Thoracic aorta (tissue), 2 donors: ENCODE results near the gene PCBP3. TPM values are rescaled to one million over a fixed set of nuclear protein-coding genes. Genes with fewer than 3 reads are reported as not detected.

Experiments used
- ATAC-seq: fragments of 150-250 bp; one replicate; pipeline ENCODE4 v1.8.0; 2017; ENCODE audit warnings: low read depth; ENCODE audit not compliant: insufficient number of reproducible peaks, low FRiP score
- DNase-seq: peaks from one replicate; pipeline ENCODE4 v3.0.0-alpha.2; 2020; ENCODE audit warnings: low spot score
- H3K27ac ChIP-seq, 2 donors: fragments of 200-600 bp; sonication (generic); 1 replicate in 1 of 2; 2 replicates in 1 of 2; pipeline ENCODE4 v1.5.1; 2016; ENCODE audit warnings: mild to moderate bottlenecking in 2 of 2, moderate library complexity in 2 of 2
- H3K27me3 ChIP-seq: fragments of 200-600 bp; sonication (generic); replicated peaks from 2 replicates; pipeline ENCODE4 v1.6.0; 2016; ENCODE audit warnings: mild to moderate bottlenecking; ENCODE audit not compliant: insufficient read depth
- H3K36me3 ChIP-seq: fragments of 200-600 bp; sonication (generic); one replicate; pipeline ENCODE4 v1.5.1; 2016
- H3K4me1 ChIP-seq, 2 donors: fragments of 200-600 bp; sonication (generic); 1 replicate in 1 of 2; 2 replicates in 1 of 2; pipeline versions ENCODE4 v1.5.1 to v1.6.0; 2016; ENCODE audit warnings: low read depth in 2 of 2, mild to moderate bottlenecking in 1 of 2; ENCODE audit not compliant: control insufficient read depth in 1 of 2
- H3K4me3 ChIP-seq: fragments of 200-600 bp; sonication (generic); 2 replicates; pipeline ENCODE4 v1.5.1; 2016; ENCODE audit warnings: mild to moderate bottlenecking
- H3K9me3 ChIP-seq: fragments of 200-600 bp; sonication (generic); 2 replicates; pipeline ENCODE4 v1.5.1; 2016
- total RNA-seq, 2 donors: library from RNA; depleted of rRNA; stranded (reverse); fragments of >200 nt; gene quantifications; one replicate each; pipeline versions ENCODE4 v1.1.0 to v1.2.3, GENCODE V29; 2016
- TF ChIP-seq, protein P1 (sequence below): fragments of 200-600 bp; sonication (generic); IDR thresholded peaks from one replicate; pipeline ENCODE4 v1.5.1; 2019; ENCODE audit warnings: antibody characterized with exemption

PCBP3 gene
- total RNA-seq, 2 donors from 2014 or later, result 4.5 to 28.4 TPM

DNA sequence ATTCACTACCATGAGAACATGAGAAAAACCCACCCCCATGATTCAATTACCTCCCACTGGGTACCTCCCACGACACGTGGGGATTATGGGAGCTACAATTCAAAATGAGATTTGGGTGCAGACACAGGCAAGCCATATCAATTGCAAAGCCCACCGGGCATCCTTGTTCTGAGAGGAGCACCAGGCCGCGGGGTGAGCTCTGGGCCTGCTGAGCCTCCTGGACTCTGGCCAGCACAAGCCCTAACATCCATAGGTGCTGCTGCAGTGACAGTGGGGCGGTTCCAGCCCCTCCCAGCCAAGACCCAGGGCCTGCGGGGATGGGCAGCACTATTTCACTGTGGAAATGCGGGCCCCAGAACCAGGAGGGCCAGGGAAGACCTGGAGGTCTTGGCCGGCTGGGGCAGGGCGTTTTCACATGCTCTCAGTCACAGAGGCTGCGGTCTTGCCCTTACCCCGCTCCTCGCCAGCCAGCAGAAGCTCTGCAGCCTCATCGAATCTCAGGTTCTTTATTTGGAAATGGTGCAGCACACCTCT is 103.8 kb downstream of the PCBP3 start:
- H3K9me3 ChIP-seq, result no peaks in the 10 kb centered on the region
- H3K27ac ChIP-seq, result no peak overlapping the region
- no peak for ATAC-seq
- H3K27me3 ChIP-seq, result no peaks in the 10 kb centered on the region
- TF ChIP-seq, protein P1, sequence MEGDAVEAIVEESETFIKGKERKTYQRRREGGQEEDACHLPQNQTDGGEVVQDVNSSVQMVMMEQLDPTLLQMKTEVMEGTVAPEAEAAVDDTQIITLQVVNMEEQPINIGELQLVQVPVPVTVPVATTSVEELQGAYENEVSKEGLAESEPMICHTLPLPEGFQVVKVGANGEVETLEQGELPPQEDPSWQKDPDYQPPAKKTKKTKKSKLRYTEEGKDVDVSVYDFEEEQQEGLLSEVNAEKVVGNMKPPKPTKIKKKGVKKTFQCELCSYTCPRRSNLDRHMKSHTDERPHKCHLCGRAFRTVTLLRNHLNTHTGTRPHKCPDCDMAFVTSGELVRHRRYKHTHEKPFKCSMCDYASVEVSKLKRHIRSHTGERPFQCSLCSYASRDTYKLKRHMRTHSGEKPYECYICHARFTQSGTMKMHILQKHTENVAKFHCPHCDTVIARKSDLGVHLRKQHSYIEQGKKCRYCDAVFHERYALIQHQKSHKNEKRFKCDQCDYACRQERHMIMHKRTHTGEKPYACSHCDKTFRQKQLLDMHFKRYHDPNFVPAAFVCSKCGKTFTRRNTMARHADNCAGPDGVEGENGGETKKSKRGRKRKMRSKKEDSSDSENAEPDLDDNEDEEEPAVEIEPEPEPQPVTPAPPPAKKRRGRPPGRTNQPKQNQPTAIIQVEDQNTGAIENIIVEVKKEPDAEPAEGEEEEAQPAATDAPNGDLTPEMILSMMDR, result no peak
- no peaks in the 10 kb centered on the region for H3K36me3 ChIP-seq
- no peaks in the 10 kb centered on the region for H3K4me1 ChIP-seq
- no peak for DNase-seq
- no peak overlapping the region for H3K4me3 ChIP-seq

DNA sequence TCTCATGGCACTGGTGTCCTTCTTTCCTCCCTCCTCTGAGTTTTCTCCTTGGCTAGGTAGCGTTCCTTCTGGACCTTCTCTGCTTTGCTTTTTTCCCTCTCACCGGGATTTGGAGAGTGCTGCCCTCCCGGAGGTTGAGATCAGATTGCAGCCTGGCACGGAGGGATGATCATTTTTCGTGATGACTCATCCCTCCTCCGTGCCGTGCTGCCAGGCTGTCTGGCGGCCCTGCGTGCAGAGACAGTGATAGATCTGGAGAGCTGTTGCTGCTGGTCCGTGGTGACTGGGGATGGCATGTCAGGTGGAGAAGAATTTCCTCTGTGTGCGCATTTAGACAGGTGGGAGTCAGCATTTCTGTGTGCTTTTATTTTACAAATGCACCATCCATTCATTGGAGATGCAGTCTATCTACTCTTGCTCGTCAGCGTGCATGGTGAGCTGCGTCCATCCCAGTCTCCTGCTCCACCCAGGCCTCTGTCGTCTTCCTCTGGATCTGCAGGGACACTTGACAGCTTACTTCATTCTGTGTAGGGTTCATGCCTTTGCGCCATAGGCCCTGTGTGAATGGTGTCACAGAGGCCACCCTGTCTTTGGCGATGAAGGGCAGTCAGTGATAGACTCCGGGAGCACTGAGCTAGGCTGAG is 104.4 kb downstream of the PCBP3 start:
- ATAC-seq, result no peak

DNA sequence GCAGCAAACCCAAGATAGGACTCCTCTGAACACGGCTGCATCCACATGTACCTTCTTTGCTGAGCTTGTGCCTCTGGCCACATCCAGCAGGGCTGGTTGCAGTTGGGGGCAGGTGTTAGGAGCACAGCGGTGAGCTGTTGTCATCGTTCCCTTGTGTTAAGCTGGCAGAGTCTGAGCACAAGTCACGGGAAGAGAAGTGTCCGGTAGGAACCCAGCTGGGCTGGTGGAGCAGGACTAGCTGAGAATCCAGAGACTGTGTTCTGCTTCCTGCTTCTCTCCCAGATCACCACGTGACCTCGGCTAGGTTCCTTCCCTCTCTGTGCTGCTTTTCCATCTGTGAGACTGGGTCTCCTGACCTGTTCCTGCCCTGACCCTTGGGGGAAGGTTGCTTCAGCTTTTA is 105.1 kb downstream of the PCBP3 start:
- H3K27me3 ChIP-seq, result no peaks in the 10 kb centered on the region
- no peak overlapping the region for H3K27ac ChIP-seq
- H3K9me3 ChIP-seq, result no peaks in the 10 kb centered on the region
- DNase-seq (no peak), ATAC-seq (no peak)
- H3K36me3 ChIP-seq, result no peaks in the 10 kb centered on the region
- no peaks in the 10 kb centered on the region for H3K4me1 ChIP-seq
- TF ChIP-seq, protein P1, result no peak
- no peak overlapping the region for H3K4me3 ChIP-seq

More for the DNA sequence above, 104.4 kb downstream of the PCBP3 start:
- DNase-seq, result no peak
- no peak overlapping the region for H3K4me3 ChIP-seq
- TF ChIP-seq, protein P1, result no peak
- no peaks in the 10 kb centered on the region for H3K9me3 ChIP-seq
- H3K27me3 ChIP-seq, result no peaks in the 10 kb centered on the region
- no peaks in the 10 kb centered on the region for H3K36me3 ChIP-seq
- no peaks in the 10 kb centered on the region for H3K4me1 ChIP-seq
- H3K27ac ChIP-seq, result no peak overlapping the region

DNA sequence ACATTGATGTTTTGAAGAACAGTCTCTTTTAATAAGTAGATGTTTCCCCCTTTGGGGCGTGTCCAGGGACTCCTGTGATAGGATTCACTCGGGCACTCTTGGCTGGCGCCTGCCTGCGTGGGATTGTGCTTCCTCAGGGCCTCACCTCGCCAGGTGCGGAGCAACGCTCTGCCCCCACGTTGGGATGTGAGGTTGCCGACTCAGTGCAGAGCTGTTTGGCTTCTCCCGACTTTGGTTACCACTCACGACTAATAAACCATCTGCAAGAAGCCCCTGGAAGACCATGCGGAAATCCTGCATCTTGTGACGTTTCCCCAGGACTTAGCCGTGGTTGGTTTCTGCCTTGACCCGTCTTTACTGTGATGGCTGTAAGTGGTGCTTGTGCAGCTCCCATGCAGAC is 106.4 kb downstream of the PCBP3 start:
- DNase-seq, result no peak
- Histone ChIP-seq H3K27ac (no peak overlapping the region), H3K9me3 (no peaks in the 10 kb centered on the region), H3K27me3 (no peaks in the 10 kb centered on the region), H3K36me3 (no peaks in the 10 kb centered on the region), H3K4me3 (no peak overlapping the region), H3K4me1 (no peaks in the 10 kb centered on the region)
- TF ChIP-seq, protein P1, result no peak
- no peak for ATAC-seq

DNA sequence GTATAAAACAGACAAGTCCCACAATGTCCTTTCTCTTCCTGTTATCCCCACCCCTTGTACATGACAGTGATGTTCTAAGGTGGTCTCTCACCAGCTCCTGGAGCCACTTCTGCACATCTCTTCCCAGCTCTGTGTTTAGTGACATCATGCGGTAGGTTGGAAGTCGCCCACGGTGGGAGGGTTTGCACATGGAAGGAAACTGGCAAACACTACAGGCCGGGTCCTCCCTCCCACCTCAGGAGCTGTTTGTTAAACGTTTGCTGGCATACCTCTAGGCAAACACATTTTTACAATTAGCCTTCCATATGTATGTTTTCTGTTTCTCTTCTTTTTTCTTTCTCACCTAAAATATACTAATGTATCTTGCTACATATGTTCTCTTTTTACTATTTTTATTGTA is 107.4 kb downstream of the PCBP3 start:
- Histone ChIP-seq H3K27ac (no peak overlapping the region), H3K36me3 (no peaks in the 10 kb centered on the region), H3K27me3 (no peaks in the 10 kb centered on the region), H3K4me1 (no peaks in the 10 kb centered on the region), H3K9me3 (no peaks in the 10 kb centered on the region), H3K4me3 (no peak overlapping the region)
- TF ChIP-seq, protein P1, result no peak
- no peak for ATAC-seq
- no peak for DNase-seq
